GM21515 (cell line): Measurements from ENCODE around the gene MSMB.
"Not testable (repeated sequence)": the region's sequence is repeated elsewhere in the genome, so short reads cannot be mapped to it uniquely, and the experiment has no call there.

ENCODE experiments used
- ATAC-seq: cut with Tn5 transposase; IDR thresholded peaks from one replicate; pipeline ENCODE4 v1.9.1; 2021; ENCODE audit not compliant: unreplicated experiment

MSMB gene

DNA sequence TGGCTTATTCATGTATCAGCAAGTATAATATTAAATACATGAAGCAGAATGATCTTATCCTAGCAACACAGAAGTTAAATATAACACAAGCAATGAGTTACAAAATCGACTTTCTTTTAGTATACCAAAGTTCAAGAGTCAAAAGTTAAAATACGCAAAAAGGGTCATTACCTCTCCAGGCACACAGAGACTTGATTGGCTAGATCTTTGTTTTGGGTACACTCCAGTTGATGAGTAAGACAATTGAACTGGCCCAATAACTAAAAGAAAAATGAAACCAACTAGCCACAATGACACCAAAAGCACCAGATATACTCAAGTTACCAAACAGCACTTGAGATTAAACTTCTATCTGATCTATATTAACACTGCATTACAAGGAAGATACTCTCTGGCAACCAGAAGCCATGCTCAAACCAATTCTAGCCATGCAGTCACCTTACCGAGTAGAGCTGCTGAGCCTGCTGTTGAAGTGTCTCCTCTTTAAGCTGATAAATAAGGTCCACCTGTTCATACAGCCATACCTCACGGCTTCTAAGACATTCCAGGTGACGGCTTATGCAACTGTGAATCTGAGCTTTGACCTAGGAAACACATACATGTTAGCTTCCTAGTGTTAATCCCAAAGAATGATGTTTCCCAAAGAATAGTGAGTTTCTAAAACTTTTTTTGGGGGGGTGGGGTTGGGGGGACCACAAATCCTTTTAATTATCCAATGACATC lies 31.2 kb downstream of the MSMB start:
- ATAC-seq = no peak

DNA sequence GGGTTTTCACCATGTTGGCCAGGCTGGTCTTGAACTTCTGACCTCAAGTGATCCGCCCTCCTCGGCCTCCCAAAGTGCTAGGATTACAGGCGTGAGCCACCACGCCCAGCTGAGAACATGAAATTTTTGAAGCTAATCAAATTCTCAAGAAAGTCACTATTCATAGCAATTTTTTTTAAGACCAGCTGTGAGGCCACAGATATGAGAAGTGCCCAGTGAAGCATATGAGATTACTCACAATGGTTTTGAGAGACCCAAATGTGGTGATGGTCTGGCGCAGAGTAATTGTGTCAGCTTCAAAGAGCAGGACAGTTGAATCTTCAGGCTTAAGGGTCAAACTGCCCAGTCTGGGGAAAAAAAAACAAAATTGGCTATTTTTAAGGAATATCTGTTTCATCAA lies 31.9 kb downstream of the MSMB start:
- no peak for ATAC-seq

DNA sequence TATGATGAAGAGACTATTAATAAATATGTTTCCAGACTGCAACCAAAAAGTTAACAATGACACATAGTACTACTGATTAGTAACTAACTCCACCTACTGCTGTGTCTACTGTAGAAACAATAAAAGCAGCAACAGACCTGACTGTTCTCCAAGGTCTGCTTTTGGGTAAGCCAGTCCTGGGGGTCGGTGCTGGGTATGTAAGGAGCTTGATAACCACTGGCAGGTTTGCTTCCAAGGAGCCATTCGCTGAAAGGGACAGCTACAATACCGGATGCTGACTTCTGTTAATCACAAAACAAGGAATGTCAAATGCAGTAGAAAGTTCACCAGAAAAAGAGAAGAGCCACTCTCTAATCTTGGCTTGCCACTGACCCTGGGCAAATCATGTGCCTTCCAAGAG lies 33.3 kb downstream of the MSMB start:
- ATAC-seq = no peak

DNA sequence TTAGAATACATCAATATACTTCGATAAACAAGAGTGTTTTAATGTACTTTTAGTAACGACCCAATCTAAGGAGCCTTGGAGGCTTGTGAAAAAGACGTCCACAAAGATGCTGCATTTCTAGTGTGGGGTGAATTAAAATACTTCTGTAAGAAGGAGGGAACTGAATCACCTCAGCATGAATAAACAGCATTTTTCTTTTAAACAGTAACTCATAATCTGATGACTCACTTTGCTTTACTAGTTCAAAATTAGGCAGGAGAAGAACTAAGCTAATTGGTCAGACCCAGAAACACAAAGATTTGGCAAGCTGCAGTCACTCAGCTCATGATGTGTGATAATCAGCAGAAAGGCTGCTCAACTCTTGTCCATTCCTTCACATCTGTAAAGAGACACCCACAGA lies 39.9 kb downstream of the MSMB start:
- no peak for ATAC-seq

DNA sequence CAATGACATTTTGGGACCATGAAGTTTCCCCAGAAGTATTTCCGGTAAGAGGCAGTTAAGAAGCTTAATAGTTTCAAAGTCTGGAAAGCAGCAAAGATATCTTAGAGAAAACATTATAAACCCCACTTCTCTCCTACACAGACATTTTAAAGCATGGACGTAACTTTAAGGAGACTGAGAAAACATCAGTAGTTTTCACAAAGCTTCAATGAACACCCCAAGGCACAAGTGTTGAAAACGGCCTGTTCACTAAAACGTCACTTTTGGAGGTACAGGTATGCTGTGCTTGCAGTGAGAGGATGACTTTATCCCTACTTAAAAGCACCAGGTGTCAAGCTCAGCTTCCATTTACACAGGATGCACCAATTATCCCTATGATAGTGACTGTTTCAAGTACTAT lies 40.7 kb downstream of the MSMB start:
- no peak for ATAC-seq

DNA sequence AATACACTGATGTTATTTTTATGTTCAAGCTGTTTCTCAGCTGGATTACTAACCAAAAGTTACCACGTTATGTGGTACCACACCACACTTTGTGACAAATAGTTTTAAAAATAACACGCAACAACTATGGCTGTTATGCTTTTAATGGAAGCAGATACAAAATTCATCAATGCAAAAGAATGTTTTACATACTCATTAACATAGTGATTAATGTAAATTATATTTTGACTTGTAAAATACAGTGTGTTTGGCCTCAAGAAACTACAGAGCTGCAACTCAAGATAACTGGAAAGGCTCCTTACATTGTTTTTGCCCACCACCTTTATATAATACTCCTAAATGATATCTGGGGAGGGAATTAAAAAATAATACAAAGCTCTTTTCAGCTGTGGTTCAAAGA lies 41.1 kb downstream of the MSMB start:
- no peak for ATAC-seq

DNA sequence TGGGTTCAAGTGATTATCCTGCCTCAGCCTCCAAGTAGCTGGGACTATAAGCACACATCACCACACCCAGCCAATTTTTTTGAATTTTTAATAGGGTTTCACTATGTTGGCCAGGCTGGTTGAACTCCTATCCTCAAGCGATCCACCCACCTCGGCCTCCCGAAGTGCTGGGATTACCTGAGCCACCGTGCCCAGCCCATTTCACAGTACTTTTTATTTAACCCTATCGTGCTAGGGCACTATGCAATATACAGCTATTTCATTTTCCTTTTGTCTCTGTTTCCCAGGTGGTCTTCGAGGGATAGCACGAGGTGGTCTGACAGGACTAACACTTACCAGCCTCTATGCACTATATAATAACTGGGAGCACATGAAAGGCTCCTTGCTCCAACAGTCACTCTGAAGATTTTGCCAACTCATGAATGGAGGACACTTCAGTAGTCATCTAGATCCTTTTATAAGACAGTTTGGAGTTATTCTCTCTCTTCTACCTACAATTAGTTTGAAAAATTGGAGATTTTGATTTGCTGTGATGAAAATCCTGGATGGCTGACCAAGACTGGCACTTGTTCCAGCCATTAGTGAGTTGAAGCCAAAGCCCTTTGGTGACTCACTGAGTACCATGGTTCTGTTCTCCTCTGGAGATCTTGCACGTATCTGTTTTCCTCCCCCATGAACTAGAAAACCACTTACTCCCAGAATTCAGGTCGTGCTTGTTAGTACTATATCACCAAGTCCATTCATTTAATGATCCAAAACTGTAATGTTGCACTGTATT lies 43.0 kb downstream of the MSMB start:
- no peak for ATAC-seq

DNA sequence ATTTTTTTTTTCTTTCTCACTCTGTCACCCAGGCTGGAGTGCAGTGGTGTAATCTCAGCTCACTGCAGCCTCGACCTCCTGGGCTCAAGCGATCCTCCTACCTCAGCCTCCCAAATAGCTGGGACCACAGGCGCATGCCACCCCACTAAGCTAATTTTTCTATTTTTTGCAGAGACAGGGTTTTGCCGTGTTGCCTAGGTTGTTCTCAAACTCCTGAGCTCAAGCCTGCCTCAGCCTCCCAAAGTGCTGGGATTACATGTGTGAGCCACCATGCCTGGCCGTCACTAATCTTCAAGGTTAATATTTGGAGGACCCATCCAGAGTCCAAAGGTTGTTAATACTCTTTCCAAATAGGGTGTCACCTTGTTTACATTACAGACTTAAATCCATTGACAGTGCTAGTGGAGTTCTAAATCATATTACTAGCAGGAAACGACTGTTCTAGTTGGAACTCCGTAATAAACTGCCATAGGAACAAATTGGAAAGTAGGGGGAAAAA lies 43.8 kb downstream of the MSMB start:
- ATAC-seq = not testable (repeated sequence)

DNA sequence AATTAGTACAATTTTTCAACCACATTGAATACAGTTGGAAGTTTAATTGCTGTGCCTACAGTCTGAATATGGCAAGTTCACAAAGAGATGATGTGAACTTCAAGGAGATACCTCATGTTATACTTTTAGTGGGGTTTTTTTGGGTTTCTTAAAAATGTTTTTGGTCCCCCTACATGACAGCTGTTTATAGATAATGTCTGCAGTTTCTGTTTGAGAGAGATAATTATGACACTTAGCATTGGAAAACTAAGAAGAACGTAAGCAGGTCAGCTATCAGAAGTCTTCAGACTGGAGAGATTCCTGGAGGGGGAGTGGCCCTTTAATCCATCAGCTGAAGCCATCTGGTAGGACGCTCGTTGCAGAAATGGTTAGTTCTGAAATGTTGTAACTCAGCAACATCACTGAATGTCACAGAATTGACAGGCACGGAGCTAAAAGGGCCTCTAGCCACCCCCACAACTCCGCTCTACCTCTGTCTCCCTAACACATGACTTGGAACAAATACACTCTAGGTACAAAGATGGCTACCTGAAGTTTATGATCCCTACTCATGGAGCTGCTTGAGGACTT lies 44.8 kb downstream of the MSMB start:
- no peak for ATAC-seq

DNA sequence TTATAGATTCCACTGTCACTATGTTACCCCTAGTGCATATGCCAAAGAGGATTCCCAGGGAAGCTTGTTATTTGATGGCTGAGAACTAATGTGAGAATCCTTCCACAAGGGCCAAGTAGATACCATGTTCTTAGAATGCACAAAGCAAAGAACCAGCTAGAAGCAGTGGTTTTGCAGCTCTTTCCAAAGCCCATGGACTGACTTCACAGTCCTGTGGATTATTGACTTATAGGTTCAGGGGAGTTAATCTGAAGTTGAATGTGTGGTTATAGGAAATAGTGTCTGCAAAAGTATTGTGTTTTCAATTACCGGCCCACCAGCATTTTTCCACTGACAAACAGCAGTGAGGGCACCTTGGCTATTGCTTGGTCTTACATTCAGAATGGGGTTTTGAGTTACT lies 45.5 kb downstream of the MSMB start:
- ATAC-seq = no peak

DNA sequence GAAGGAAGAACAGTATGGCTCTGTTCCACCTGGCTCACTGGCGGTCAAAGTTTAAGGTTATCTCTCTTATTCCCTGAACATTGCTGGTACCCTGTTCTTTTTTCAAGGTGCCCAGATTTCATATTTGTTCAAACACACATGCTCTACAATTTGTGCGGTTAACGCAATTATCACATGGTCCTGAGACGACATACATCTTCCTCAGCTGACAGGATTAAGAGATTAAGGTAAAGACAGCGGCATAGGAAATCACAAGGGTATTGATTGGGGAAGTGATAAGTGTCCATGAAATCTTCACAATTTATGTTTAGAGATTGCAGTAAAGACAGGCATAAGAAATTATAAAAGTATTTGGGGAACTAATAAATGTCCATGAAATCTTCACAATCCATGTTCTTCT lies 46.1 kb downstream of the MSMB start:
- not testable (repeated sequence) for ATAC-seq

DNA sequence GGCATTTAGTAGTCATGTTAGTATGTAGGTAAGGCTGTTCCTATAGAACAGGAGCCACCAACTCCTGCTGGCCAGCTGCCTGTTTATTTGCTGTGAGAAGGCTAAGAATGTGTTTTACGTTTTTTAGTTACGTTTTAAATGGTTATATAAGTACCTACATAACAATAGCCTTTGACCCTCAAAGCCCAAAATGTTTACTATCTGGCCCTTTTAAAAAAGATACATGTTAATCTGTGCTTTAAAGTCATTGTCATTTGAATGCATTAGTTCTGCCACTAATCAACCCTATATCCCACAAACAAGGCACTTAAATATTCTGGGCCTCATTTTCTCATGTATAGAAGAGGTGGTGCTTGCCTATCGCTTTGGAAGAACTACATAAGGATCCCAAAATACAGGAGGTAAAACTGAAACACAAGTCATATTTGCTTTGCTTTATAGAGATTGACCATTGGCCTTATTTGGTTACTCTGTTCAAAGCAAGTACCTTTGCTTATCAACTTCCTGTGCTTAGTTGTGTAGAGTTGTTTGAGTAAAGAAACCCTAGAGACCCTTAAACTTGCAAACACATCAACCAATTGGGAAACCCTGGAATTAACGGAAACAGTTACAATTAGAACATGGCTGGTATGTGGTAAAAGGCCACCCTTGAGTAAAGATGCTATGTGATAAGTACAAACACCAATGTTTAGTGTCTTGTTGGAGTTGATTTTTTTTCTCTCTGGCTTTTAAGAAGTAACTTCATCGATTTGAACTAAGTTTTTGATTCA lies 47.9 kb downstream of the MSMB start:
- ATAC-seq = no peak

DNA sequence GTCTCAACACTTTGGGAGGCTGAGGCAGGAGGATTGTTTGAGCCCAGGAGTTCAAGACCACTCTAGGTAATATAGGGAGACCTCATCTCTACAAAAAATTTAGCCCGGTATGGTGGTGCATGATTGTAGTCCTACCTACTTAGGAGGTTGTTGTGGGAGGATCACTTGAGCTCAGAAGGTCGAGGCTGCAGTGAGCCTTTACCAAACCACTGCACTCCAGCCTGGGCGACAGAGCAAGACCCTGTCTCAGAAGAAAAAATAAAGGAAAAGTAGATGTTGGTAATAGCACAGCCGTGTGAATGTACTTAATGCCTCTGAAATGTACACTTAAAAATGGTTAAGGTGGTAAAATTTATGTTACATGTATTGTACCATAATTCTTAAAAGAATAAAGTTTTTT lies 48.5 kb downstream of the MSMB start:
- ATAC-seq = no peak

DNA sequence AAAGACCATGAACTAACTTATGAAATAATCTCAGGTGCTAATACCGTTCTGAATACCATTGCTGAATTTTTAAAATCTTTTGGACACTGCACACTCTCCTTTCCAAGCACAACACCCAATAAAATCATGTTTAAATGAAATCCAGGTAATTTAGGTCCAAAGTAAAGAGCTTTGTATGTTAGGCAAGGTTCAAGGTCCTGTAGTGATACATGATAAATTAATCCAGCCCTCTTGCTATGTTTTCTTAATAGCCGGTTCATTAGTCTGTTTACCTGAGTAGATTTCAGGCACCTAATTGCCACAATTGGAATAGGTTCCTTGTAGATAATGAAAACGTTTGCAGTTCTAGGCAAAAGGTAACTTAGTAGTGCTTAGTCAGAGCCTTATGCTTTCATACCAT lies 60.5 kb downstream of the MSMB start:
- ATAC-seq = not testable (repeated sequence)

DNA sequence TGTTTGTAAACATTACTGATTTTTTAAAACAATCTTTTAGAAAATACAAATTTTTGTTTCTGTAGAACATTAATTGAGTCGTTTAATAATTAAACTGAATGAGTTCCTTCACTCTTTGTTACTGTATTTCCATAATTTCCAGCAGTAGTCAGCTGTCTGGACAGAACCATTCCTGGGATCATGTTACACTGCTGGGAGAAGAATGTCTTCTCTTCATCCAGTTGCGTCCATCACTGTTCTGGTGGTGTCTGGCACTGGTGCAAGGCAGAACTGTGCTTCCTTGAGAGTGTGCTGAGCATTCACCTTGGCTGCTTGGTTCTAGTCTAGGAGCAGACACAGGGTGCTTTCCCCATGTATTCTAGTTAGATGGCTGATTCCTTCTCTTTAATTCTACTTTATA lies 61.6 kb downstream of the MSMB start:
- ATAC-seq = not testable (repeated sequence)

DNA sequence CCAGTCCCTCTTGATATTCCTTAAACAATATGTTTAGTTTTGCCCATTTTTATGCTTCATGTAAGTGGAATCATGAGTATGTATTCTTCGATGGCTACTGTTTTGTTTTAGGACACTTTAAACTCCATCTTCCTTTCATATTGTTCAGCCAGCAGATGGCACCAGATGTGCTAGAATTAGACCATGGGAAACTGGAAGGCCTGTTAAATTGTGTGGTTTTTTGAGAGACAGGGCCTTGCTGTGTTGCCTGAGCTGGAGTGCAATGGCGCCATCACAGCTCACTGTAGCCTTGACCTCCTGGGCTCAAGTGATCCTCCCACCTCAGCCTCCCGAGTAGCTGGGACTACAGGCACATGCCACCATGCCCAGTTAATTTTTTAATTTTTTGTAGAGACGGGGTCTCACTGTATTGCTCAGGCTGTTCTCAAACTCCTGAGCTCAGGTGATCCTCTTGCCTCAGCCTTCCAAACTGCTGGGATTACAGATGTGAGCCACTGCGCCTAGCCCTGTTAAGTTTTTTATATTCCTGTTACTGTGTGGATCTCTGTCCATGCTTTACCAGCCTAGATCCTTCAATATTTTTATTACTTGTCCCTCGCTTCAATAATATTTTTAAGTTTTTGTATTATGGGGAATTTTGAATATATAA lies 62.4 kb downstream of the MSMB start:
- peak; percentile 55 for ATAC-seq
